Activated CD4-positive, alpha-beta T cell treated with anti-CD3 and anti-CD28 coated beads, Interleukin-2, amount 50 U/mL, for 4 hours (primary cell): ENCODE data around the gene FGR.
A peak's percentile ranks its signal among the peaks of the same experiment; 100 is the strongest.

Experiments
- DNase-seq, 2 experiments: peaks; one replicate each; pipeline ENCODE4 v3.0.0-alpha.2; 2020

The FGR gene

GRCh38 chr1:27583479-27583878 is 51.5 kb downstream of the FGR start:
- no peak for DNase-seq

- no peak for DNase-seq
Observed at GRCh38 chr1:27581823-27582243, 53.2 kb downstream of the FGR start.

- no peak for DNase-seq
Observed at GRCh38 chr1:27577504-27578188, 57.3 kb downstream of the FGR start.

- DNase-seq, result no peak
Observed at GRCh38 chr1:27576806-27577227, 58.2 kb downstream of the FGR start.

GRCh38 chr1:27575840-27576331 is 59.1 kb downstream of the FGR start:
- no peak for DNase-seq

GRCh38 chr1:27574871-27575831 is 59.8 kb downstream of the FGR start:
- no peak for DNase-seq

GRCh38 chr1:27574001-27574781 is 60.8 kb downstream of the FGR start:
- DNase-seq, result no peak

- no peak for DNase-seq
Observed at GRCh38 chr1:27572679-27573426, 62.1 kb downstream of the FGR start.

GRCh38 chr1:27572019-27572678 is 62.8 kb downstream of the FGR start:
- no peak for DNase-seq

GRCh38 chr1:27571439-27572018 is 63.5 kb downstream of the FGR start:
- DNase-seq, result no peak

- no peak for DNase-seq
Observed at GRCh38 chr1:27570784-27571183, 64.2 kb downstream of the FGR start.

GRCh38 chr1:27570356-27570755 is 64.6 kb downstream of the FGR start:
- no peak for DNase-seq

GRCh38 chr1:27569506-27570291 is 65.3 kb downstream of the FGR start:
- no peak for DNase-seq

GRCh38 chr1:27569088-27569460 is 65.9 kb downstream of the FGR start:
- no peak for DNase-seq

GRCh38 chr1:27568300-27569087 is 66.5 kb downstream of the FGR start:
- peak; percentile 87 to 88 for DNase-seq

- DNase-seq, result no peak
Observed at GRCh38 chr1:27567971-27568299, 67.0 kb downstream of the FGR start.

GRCh38 chr1:27567146-27567526 is 67.8 kb downstream of the FGR start:
- no peak for DNase-seq

GRCh38 chr1:27566462-27567145 is 68.4 kb downstream of the FGR start:
- DNase-seq, result no peak
